Measurements from ENCODE around the gene PROKR1.
A peak's percentile ranks its signal among the peaks of the same experiment; 100 is the strongest.
"Not testable (repeated sequence)": the region's sequence is repeated elsewhere in the genome, so short reads cannot be mapped to it uniquely, and the experiment has no call there.

PROKR1 gene

GRCh38 chr2:68659081-68659480, 15.7 kb downstream of the PROKR1 start:
- DNase-seq: no peak

- peak; percentile 16 for DNase-seq
These were observed 17.3 kb downstream of the PROKR1 start for GRCh38 chr2:68660658-68661057.

DNA sequence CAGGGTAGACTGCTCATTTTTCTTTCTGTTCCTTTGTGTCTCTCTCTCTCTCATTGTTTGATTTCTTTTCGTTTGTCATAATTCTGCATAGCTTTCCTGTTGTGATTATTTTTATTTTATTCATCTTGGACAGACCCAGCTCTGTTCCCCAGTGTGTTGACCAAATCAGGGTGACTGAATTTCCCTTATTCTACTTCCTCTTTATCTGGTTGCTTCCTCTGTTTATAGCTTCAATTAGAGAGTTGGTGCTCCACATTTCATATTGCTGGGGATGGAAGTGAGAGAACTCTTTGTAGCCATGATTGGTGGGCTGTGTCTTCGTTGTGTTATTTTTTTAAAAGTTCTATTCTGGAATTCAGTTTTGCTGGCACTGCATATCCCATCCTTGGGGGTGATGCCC, 19.1 kb downstream of the PROKR1 start:
- no peak for DNase-seq

- no peak for DNase-seq
These were observed 20.2 kb downstream of the PROKR1 start for GRCh38 chr2:68663371-68664156.

GRCh38 chr2:68667371-68667770, 24.0 kb downstream of the PROKR1 start:
- DNase-seq: no peak

DNA sequence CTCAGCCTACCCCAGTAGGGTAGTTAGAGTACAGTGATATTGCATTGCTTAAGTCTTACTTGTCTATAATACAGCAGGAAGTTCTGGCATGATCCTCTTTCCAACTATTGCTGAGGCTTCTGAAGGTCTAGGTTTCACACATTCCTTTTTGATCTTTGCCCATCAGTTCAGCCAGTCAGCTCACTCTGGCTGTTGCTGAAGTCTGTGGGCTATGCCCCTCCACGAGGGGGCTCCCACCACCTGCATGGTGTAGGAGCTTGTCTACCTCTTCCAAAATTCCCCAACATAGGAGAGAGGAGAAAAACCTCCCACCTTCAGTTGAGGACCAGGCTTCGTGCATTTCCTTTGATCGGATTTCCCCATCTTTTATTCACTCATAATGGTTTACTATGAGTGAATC, 26.3 kb downstream of the PROKR1 start:
- no peak for DNase-seq

DNA sequence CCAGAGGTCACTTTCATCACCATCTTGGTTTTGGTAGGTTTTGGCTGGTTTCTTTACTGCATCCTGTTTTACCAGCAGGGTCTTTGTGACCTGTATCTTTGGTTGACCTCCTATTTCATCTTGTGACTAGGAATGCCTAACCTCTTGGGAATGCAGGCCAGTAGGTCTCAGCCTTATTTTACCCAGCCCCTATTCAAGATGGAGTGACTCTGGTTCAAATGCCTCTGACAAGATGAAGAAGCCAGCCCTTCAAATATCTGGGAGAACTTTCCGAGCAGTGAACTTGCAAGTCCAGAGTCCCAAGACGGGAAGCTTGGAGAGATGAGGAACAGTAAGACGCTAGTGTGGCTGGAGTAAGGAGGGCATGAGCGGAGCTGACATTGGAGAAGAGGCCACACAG, 28.6 kb downstream of the PROKR1 start:
- no peak for DNase-seq

DNA sequence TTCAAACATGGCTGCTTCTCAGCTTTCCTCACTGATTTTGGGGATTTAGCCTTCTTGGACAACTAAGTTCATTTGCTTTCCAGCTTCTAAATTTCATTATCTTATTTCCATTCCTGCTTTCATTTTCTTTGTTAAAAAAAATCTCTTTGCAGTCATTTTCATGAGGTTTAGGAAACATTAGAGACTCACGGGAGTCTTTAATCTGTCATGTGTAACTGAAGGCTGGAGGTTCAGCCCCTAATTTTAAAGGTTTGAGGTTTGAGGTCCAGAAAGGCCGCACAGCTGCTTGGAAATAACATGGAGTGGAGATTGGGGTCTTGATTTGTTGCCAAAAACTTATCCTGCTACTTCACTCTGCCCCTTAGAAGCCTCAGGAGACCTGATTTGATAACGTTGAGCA, 30.3 kb downstream of the PROKR1 start:
- DNase-seq: no peak

GRCh38 chr2:68675470-68675869, 32.1 kb downstream of the PROKR1 start:
- no peak for DNase-seq

GRCh38 chr2:68677837-68678236, 34.5 kb downstream of the PROKR1 start:
- DNase-seq: not testable (repeated sequence)

GRCh38 chr2:68679166-68679916, 36.0 kb downstream of the PROKR1 start:
- DNase-seq: peak; percentile 82

DNA sequence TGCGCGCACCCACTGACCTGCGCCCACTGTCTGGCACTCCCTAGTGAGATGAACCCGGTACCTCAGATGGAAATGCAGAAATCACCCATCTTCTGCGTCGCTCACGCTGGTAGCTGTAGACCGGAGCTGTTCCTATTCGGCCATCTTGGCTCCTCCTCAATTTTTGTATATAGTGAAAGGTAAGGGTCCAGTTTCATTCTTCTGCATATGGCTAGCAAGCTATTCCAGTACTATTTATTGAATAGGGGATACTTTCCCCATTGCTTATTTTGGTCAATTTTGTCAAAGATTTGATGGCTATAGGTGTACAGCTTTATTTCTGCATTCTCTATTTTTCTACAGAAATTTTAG, 36.5 kb downstream of the PROKR1 start:
- not testable (repeated sequence) for DNase-seq

- no peak for DNase-seq
These were observed 40.8 kb downstream of the PROKR1 start for GRCh38 chr2:68684197-68684596.

DNA sequence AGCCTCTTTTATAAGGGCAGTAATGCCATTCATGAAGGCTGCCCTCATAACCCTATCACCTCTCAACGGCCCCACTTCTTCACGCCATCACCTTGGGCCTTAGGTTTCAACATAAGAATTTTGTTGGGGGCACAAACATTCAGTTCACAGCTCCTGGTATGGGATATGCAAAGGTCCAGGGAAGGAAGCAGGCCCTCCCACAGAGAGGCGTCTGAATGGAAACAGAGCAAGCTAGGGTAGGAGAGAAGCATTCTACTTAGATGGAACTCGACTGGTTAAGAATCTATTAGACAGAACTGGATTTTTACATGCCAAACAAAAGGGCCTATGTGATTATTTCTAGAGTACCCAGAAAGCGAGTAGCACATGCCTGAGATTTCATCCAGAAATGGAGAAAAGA, 42.8 kb downstream of the PROKR1 start:
- no peak for DNase-seq

- no peak for DNase-seq
These were observed 43.6 kb downstream of the PROKR1 start for GRCh38 chr2:68687018-68687417.

DNA sequence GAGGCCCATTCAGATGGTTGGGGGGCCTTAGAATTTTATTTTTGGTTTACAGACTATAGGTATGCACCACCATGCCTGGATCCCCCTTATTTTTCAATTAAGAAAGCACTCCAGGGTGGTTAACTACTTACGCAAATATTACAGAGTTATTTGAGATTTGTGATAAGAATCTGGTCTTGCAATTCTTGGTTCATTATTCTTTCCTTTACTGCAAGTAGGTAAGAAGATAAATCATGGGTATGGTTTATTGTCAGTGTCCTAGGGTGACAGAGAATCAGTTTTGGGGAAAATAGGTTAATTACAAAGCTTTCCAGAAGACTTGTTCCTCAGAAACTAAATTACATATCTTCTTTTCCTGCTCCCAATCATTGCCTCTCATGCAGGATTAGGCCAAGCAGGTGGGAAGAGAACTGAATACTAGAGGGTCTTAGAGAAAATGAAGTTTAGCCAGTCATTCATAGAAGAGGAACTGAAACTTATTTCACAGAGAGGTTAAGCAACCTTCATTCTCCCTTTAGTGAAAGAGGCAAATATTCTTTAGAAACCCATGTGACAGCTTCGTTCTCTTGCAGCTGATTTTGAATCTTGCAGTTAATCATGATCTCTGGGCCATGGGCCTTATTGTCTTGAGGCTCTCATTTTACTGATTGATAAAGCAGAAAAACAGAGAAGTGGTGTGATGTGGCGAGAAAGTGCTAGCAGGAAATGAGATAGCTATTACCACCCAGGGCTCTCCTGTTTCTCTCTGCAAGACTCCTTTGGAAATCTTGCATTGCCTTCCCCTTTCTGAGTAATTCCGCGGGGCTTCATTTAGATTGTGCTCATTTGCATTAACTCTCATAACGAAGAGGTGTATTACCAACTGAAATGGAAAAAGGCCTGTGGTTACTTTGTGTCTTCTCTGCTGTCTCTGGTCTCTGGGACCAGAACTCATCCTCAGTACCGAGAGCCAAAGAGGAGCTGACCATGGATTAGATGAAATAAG, 46.5 kb downstream of the PROKR1 start:
- DNase-seq: no peak

DNA sequence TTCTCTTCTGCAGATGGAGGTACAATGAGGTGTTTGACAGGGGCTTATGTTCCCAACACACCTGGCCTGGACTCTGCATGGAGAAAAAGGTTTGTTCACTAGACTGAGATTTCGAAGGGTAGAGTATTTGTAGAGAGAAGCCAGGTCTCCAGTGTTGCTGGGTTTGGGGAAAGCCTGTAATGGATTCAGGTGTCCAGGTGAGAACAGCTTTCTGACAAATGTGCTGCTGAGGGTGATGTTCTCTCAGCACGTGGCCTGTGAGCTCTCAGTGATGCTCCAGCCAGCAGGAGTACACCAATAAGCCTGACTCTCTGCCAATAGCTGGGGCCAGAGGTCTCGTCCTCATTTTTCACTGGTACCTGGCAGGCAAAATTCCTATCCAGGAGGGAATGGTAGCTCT, 47.5 kb downstream of the PROKR1 start:
- no peak for DNase-seq

GRCh38 chr2:68692511-68692910, 49.1 kb downstream of the PROKR1 start:
- DNase-seq: no peak

GRCh38 chr2:68693951-68694350, 50.6 kb downstream of the PROKR1 start:
- DNase-seq: peak; percentile 35

DNA sequence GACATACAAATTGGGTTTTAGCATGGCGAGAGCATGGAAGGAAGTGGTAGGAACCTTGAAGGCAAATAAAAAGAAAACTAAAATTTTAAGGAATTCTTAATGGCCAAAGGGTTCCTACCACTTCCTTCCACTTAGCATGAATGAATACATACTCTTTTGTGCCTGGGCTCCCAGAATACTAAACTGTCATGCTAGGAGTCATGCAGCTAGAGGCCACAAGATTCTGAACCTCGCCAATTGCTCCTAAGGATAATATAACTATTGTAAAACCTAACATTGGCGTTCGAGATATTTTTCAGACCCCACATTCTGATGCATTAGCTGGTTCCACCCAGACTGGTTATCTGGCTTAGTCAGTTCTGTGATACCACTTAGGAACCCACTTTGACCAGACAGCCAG, 52.6 kb downstream of the PROKR1 start:
- DNase-seq: no peak

DNA sequence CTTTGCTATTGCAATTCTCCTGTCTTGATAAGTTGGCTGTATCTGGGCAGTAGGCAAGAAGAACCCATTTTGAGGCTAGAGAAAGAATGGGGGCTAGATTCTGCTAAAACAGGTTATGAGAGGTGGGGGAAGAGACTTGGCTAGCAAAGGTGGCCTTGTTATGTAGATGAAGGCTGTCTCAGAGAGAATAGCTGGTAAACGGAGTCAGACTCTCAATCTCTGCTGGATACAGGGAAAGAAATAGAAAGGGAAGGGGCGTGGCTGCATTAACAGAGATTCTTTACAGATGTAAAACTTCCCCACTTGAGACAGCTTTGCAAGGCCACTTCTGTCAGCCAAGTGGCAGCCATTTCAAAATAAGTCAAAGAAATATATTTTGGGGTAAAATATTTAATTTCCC, 53.2 kb downstream of the PROKR1 start:
- DNase-seq: no peak

GRCh38 chr2:68698567-68699377, 55.4 kb downstream of the PROKR1 start:
- DNase-seq: no peak

Data from NCI-H82 (cell line).